Astrocyte of the cerebellum (primary cell): ENCODE data around the gene THAP4.

ENCODE experiments used
- DNase-seq: peaks from one replicate; pipeline ENCODE4 v3.0.0-alpha.2; 2011; ENCODE audit warnings: low read depth
- H3K4me3 ChIP-seq: 2 replicates; pipeline ENCODE4 v1.5.1; 2011; ENCODE audit warnings: mild to moderate bottlenecking, low read depth, low read length, moderate library complexity
- in situ Hi-C: cut with HindIII; loops from 2 replicates; pipeline ENCODE4 v1.10.0; 2017; ENCODE audit warnings: low sequenced_read_pairs
- TF ChIP-seq, protein P1 (sequence below): IDR thresholded peaks from 2 replicates; pipeline ENCODE4 v1.5.1; 2012; ENCODE audit warnings: low read length, low read depth, moderate library complexity, mild to moderate bottlenecking; ENCODE audit errors: missing control alignments

The THAP4 gene

DNA sequence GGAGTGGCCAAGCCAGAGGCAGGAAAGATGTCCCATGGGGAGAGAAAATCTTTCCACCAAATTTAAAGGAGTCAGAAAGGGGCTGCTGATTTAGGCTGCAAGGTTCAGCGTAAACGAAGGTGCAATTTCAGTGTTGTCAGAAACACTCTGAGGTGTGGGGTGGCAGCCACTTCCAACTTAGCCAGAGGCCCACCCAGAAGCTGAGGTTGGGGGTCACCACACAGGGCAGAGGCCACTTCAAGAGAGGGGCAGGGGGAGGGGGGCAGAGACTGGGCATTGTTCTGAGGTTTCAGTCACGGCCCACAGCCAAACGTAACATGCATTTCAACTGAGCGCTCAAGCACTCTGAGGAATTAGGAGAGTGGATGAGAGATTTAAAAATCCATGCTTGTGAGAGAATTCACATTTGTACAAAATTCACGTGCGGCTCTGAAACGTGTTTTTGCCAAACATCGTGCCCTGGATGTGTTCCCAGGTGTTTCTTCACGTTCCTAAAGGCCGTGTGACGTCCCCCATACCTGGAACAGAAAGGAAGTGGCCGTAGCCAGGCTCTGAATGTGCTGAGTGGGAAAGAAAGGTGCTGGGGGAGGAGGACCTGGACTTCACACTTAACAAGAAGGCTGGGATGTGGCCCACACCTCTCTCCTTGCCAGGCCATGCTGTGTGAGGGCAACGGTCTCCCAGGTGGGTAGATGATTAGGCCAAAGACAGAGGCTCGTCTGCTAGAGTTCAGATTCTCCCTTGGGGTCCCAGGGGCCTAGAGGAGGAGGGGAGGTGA is 97.9 kb downstream of the THAP4 start:
- TF ChIP-seq, protein P1, sequence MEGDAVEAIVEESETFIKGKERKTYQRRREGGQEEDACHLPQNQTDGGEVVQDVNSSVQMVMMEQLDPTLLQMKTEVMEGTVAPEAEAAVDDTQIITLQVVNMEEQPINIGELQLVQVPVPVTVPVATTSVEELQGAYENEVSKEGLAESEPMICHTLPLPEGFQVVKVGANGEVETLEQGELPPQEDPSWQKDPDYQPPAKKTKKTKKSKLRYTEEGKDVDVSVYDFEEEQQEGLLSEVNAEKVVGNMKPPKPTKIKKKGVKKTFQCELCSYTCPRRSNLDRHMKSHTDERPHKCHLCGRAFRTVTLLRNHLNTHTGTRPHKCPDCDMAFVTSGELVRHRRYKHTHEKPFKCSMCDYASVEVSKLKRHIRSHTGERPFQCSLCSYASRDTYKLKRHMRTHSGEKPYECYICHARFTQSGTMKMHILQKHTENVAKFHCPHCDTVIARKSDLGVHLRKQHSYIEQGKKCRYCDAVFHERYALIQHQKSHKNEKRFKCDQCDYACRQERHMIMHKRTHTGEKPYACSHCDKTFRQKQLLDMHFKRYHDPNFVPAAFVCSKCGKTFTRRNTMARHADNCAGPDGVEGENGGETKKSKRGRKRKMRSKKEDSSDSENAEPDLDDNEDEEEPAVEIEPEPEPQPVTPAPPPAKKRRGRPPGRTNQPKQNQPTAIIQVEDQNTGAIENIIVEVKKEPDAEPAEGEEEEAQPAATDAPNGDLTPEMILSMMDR, result no peak
- H3K4me3 ChIP-seq, result no peak overlapping the region
- no peak for DNase-seq
- in situ Hi-C loops, result no loop called here

- H3K4me3 ChIP-seq, result no peak overlapping the region
- in situ Hi-C loops, result no loop called here
- TF ChIP-seq, protein P1, result no peak
- no peak for DNase-seq
Measured at GRCh38 chr2:241535871-241536655, 100.9 kb downstream of the THAP4 start.

GRCh38 chr2:241534701-241535375 is 102.1 kb downstream of the THAP4 start:
- no peak for DNase-seq
- no peak overlapping the region for H3K4me3 ChIP-seq
- in situ Hi-C loops, result no loop called here
- TF ChIP-seq, protein P1, result no peak
